GM12891 (cell line): ENCODE measurements around the gene RIMBP2.

Source experiments
- PAX5 ChIP-seq: IDR thresholded peaks from 2 replicates; pipeline ENCODE4 v1.6.1; 2011; ENCODE audit warnings: low read length, moderate library complexity, mild to moderate bottlenecking; ENCODE audit not compliant: insufficient read depth, severe bottlenecking
- POLR2A ChIP-seq: IDR thresholded peaks from 2 replicates; pipeline ENCODE4 v1.6.1; 2011; ENCODE audit warnings: low read depth, low read length, control low read depth
- POLR2AphosphoS5 ChIP-seq: IDR thresholded peaks from 2 replicates; pipeline ENCODE4 v1.6.1; 2011; ENCODE audit warnings: low read depth, low read length, control low read depth
- SPI1 ChIP-seq: IDR thresholded peaks from 2 replicates; pipeline ENCODE4 v1.6.1; 2011; ENCODE audit warnings: low read depth, low read length, control low read depth
- TAF1 ChIP-seq: IDR thresholded peaks from 2 replicates; pipeline ENCODE4 v1.6.1; 2011; ENCODE audit warnings: low read depth, low read length, control low read depth

DNA sequence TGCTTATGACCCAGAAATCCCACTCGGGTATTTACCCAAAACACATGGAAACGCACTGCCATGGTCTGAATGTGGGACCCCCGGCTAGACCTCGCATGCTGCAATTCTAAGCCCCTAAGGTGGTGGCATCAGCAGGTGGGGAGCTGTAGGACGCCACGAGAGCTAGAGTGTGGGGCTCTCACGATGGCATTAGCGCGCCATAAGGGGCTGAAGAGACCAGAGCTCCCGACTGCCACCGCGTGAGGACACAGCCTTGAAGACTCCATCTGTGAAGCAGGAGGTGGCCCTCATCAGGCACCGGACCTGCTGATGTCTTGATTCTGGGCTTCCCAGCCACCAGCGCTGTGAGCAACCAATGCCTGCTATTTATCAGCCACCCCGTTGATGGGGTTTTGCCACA lies 40.3 kb downstream of the RIMBP2 start:
- TF ChIP-seq SPI1 (no peak), PAX5 (no peak), POLR2A (no peak), TAF1 (no peak), POLR2AphosphoS5 (no peak)
